HepG2 (cell line): ENCODE data around the gene PTCRA. TPM values are rescaled to one million over a fixed set of nuclear protein-coding genes. Genes with fewer than 3 reads are reported as not detected.
A peak's percentile ranks its signal among the peaks of the same experiment; 100 is the strongest.

Experiments
- AGO1 ChIP-seq: fragments of 200-400 bp; formaldehyde crosslinking; IDR thresholded peaks from 2 replicates; pipeline ENCODE4 v1.6.1; 2017; ENCODE audit warnings: mild to moderate bottlenecking, low read depth, low read length, moderate library complexity; ENCODE audit not compliant: poor library complexity, severe bottlenecking
- CBX5 ChIP-seq: sonication (generic); formaldehyde crosslinking; IDR thresholded peaks from 2 replicates; pipeline ENCODE4 v1.4.0; 2020; ENCODE audit warnings: missing genetic modification reagents, borderline replicate concordance
- CHCHD3 ChIP-seq: sonication (generic); formaldehyde crosslinking; IDR thresholded peaks from 2 replicates; pipeline ENCODE4 v1.8.0; 2022; ENCODE audit warnings: mild to moderate bottlenecking, missing genetic modification reagents, moderate library complexity
- EP300 ChIP-seq, 3 experiments: sonication (generic) in 1 of 3; formaldehyde crosslinking in 1 of 3; IDR thresholded peaks; 2 replicates each; pipeline versions ENCODE4 v1.5.1 to v1.6.1; 2011 to 2020; ENCODE audit warnings: low read depth in 2 of 3, low read length in 2 of 3, borderline replicate concordance in 1 of 3, improper control_type of control experiment in 1 of 3, mild to moderate bottlenecking in 1 of 3, missing genetic modification reagents in 1 of 3, moderate library complexity in 1 of 3
- FIP1L1 ChIP-seq: fragments of 200-400 bp; formaldehyde crosslinking; IDR thresholded peaks from 2 replicates; pipeline ENCODE4 v1.6.1; 2018; ENCODE audit warnings: low read depth, mild to moderate bottlenecking, low read length, moderate library complexity, borderline replicate concordance; ENCODE audit not compliant: insufficient read depth
- KAT7 ChIP-seq: IDR thresholded peaks from 2 replicates; pipeline ENCODE4 v1.6.1; 2018; ENCODE audit warnings: borderline replicate concordance, missing compliant biosample characterization
- NCOA1 ChIP-seq: sonication (generic); formaldehyde crosslinking; IDR thresholded peaks from 2 replicates; pipeline ENCODE4 v1.9.0; 2021; ENCODE audit warnings: missing genetic modification reagents
- REPIN1 ChIP-seq: sonication (generic); formaldehyde crosslinking; IDR thresholded peaks from 2 replicates; pipeline ENCODE4 v1.8.0; 2022; ENCODE audit warnings: missing genetic modification reagents, low read depth, mild to moderate bottlenecking, borderline replicate concordance
- TCF7 ChIP-seq: sonication (generic); IDR thresholded peaks from 2 replicates; pipeline ENCODE4 v1.6.1; 2016; ENCODE audit warnings: antibody characterized with exemption, low read depth
- YY1 ChIP-seq: IDR thresholded peaks from 2 replicates; pipeline ENCODE4 v1.6.1; 2011; ENCODE audit warnings: low read length, low read depth, moderate library complexity, mild to moderate bottlenecking; ENCODE audit not compliant: insufficient read depth, insufficient replicate concordance
- ZIK1 ChIP-seq: sonication (generic); formaldehyde crosslinking; IDR thresholded peaks from 2 replicates; pipeline ENCODE4 v1.5.0; 2020; ENCODE audit warnings: mild to moderate bottlenecking, low read depth, missing genetic modification reagents, borderline replicate concordance
- ZNF180 ChIP-seq: sonication (generic); formaldehyde crosslinking; IDR thresholded peaks from 2 replicates; pipeline ENCODE4 v1.4.0; 2020; ENCODE audit warnings: low read depth, missing genetic modification reagents, borderline replicate concordance
- ZNF343 ChIP-seq: sonication (generic); formaldehyde crosslinking; IDR thresholded peaks from 2 replicates; pipeline ENCODE4 v1.4.0; 2020; ENCODE audit warnings: mild to moderate bottlenecking, missing genetic modification reagents
- ZNF552 ChIP-seq: sonication (generic); formaldehyde crosslinking; IDR thresholded peaks from 2 replicates; pipeline ENCODE4 v1.9.0; 2022; ENCODE audit warnings: missing genetic modification reagents, mild to moderate bottlenecking, borderline replicate concordance
- ZNF614 ChIP-seq: IDR thresholded peaks from 2 replicates; pipeline ENCODE4 v1.6.1; 2018; ENCODE audit warnings: missing biosample characterization, missing genetic modification reagents, inconsistent platforms, borderline replicate concordance
- ZNF737 ChIP-seq: sonication (generic); formaldehyde crosslinking; IDR thresholded peaks from 2 replicates; pipeline ENCODE4 v1.5.0; 2020; ENCODE audit warnings: missing genetic modification reagents, mild to moderate bottlenecking, borderline replicate concordance
- ZNF83 ChIP-seq: sonication (generic); formaldehyde crosslinking; IDR thresholded peaks from 2 replicates; pipeline ENCODE4 v1.4.0; 2020; ENCODE audit warnings: missing genetic modification reagents, mild to moderate bottlenecking, borderline replicate concordance
- polyA plus RNA-seq, 8 experiments: library from polyadenylated mRNA; depleted of rRNA in 3 of 8; stranded (reverse) in 7 of 8; unstranded in 1 of 8; fragments of >200 nt; fragmentation: Illumina TruSeq in 4 of 8; extraction: Trizol in 4 of 8; gene quantifications; 2 replicates each; pipeline versions ENCODE4 v1.2.1 to v1.2.3, GENCODE V29; 2011 to 2016; ENCODE audit warnings: low read depth in 4 of 8, missing spikeins in 1 of 8, mixed read lengths in 1 of 8; ENCODE audit not compliant: insufficient read depth in 1 of 8
- total RNA-seq, 5 experiments: library from RNA; depleted of rRNA; stranded (reverse); fragments of >200 nt; fragmentation: Illumina TruSeq; extraction: Trizol; gene quantifications; 2 replicates each; pipeline ENCODE4 v1.2.3, GENCODE V29; 2016; ENCODE audit warnings: low read depth in 1 of 5
- TF ChIP-seq, protein P1 (sequence below): sonication (generic); formaldehyde crosslinking; conservative IDR thresholded peaks from 2 replicates; pipeline ENCODE4 v1.8.0; 2022; ENCODE audit warnings: low read depth, missing genetic modification reagents
- TF ChIP-seq, protein P2 (sequence below): sonication (generic); formaldehyde crosslinking; IDR thresholded peaks from 2 replicates; pipeline ENCODE4 v1.5.0; 2020; ENCODE audit warnings: missing genetic modification reagents
- TF ChIP-seq, protein P3 (sequence below): sonication (generic); formaldehyde crosslinking; IDR thresholded peaks from 2 replicates; pipeline ENCODE4 v1.4.0; 2020; ENCODE audit warnings: missing genetic modification reagents, borderline replicate concordance
- TF ChIP-seq, protein P4 (sequence below): sonication (generic); formaldehyde crosslinking; IDR thresholded peaks from 2 replicates; pipeline ENCODE4 v1.4.0; 2020; ENCODE audit warnings: missing genetic modification reagents

Gene PTCRA
- total and polyA plus RNA-seq, 2 of the 13 experiments (the other 11 are each of a cell fraction or from before 2014, with no cell fraction given), result not detected

DNA sequence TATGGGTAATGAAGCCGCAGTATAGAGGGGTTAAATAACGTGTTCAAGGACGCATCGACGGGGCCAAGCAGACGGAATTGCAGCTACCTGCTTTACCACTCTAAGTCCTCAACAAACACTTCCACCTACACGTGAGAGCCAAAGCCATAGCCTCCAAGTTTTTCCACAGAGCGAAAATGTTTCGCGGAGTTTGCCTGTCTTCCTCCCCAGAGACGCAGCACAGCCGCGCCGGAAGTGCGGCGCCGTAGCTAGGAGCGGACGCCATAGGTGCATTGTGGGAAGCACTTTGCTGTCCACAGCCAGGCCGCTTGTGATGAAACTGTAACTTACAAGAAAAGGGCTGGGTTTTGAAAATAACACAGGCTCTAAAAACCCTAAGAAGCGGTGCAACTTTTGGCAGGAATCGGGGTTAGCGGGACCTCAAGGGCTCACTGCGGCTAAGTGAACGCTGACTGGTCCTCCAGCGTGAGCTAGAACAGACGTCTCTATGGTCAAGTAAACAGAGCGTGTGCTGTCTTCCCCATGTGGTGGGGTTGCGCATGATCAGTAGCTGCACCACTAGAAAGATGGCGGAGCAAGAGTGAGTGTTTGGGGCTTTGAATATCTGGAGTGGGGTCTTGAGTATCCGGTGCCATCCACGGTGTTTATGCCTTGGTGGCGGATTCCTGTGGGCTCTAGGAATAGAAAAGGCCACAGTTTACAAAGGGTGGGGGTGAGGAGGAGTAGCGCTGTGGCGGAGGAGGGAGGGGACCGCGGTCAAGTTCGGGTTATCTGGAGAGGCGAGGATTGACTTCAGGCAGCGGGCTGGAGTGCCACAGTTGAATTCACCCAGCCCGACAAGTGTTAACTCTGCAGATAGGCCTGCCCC is 36.2 kb upstream of the PTCRA start, which contains the start of gene RPL7L1 (continued):
- TF ChIP-seq, protein P1, sequence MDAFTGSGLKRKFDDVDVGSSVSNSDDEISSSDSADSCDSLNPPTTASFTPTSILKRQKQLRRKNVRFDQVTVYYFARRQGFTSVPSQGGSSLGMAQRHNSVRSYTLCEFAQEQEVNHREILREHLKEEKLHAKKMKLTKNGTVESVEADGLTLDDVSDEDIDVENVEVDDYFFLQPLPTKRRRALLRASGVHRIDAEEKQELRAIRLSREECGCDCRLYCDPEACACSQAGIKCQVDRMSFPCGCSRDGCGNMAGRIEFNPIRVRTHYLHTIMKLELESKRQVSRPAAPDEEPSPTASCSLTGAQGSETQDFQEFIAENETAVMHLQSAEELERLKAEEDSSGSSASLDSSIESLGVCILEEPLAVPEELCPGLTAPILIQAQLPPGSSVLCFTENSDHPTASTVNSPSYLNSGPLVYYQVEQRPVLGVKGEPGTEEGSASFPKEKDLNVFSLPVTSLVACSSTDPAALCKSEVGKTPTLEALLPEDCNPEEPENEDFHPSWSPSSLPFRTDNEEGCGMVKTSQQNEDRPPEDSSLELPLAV, result no peak
- 0 out of 2 replicates have a peak, but pooled peaks have one; percentile 83 for TF ChIP-seq ZNF83 (CRISPR knock-in tag)
- TF ChIP-seq ZIK1 (CRISPR knock-in tag), result peak; percentile 81; the same call in 1 of the 2 replicates
- TF ChIP-seq ZNF343 (CRISPR knock-in tag), result peak; percentile 85; the same call in 1 of the 2 replicates
- peak; percentile 82; the same call in 1 of the 2 replicates for TF ChIP-seq REPIN1 (CRISPR knock-in tag)
- peak; percentile 94 for TF ChIP-seq YY1
- TF ChIP-seq, protein P2, sequence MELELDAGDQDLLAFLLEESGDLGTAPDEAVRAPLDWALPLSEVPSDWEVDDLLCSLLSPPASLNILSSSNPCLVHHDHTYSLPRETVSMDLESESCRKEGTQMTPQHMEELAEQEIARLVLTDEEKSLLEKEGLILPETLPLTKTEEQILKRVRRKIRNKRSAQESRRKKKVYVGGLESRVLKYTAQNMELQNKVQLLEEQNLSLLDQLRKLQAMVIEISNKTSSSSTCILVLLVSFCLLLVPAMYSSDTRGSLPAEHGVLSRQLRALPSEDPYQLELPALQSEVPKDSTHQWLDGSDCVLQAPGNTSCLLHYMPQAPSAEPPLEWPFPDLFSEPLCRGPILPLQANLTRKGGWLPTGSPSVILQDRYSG (CRISPR knock-in tag), result peak; percentile 48
- peak; percentile 84; the same call in 1 of the 2 replicates for TF ChIP-seq ZNF552 (CRISPR knock-in tag)
- TF ChIP-seq EP300 (IDR thresholded peaks at IDR 0.05; ENCODE audit: low read depth in 2 of 2, low read length in 2 of 2), result peak; percentile 17 to 20; a peak in 2 of 4 replicates
- peak; percentile 18 for TF ChIP-seq EP300 (CRISPR knock-in tag; IDR thresholded peaks at IDR 0.05; ENCODE audit: borderline replicate concordance)
- TF ChIP-seq CHCHD3 (CRISPR knock-in tag), result no peak
- TF ChIP-seq TCF7, result no peak
- peak; percentile 47 for TF ChIP-seq AGO1
- TF ChIP-seq, protein P3, sequence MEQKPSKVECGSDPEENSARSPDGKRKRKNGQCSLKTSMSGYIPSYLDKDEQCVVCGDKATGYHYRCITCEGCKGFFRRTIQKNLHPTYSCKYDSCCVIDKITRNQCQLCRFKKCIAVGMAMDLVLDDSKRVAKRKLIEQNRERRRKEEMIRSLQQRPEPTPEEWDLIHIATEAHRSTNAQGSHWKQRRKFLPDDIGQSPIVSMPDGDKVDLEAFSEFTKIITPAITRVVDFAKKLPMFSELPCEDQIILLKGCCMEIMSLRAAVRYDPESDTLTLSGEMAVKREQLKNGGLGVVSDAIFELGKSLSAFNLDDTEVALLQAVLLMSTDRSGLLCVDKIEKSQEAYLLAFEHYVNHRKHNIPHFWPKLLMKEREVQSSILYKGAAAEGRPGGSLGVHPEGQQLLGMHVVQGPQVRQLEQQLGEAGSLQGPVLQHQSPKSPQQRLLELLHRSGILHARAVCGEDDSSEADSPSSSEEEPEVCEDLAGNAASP (CRISPR knock-in tag), result peak; percentile 40; the same call in 1 of the 2 replicates
- peak; percentile 73; the same call in 1 of the 2 replicates for TF ChIP-seq ZNF614 (CRISPR knock-in tag)
- TF ChIP-seq CBX5 (CRISPR knock-in tag), result peak; percentile 15; the same call in 1 of the 2 replicates
- no peak for TF ChIP-seq FIP1L1
- peak; percentile 44; the same call in 1 of the 2 replicates for TF ChIP-seq KAT7
- TF ChIP-seq, protein P4, sequence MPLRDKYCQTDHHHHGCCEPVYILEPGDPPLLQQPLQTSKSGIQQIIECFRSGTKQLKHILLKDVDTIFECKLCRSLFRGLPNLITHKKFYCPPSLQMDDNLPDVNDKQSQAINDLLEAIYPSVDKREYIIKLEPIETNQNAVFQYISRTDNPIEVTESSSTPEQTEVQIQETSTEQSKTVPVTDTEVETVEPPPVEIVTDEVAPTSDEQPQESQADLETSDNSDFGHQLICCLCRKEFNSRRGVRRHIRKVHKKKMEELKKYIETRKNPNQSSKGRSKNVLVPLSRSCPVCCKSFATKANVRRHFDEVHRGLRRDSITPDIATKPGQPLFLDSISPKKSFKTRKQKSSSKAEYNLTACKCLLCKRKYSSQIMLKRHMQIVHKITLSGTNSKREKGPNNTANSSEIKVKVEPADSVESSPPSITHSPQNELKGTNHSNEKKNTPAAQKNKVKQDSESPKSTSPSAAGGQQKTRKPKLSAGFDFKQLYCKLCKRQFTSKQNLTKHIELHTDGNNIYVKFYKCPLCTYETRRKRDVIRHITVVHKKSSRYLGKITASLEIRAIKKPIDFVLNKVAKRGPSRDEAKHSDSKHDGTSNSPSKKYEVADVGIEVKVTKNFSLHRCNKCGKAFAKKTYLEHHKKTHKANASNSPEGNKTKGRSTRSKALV (CRISPR knock-in tag), result peak; percentile 71
- TF ChIP-seq NCOA1, result no peak
- TF ChIP-seq ZNF737 (CRISPR knock-in tag), result no peak; the same call in 1 of the 2 replicates
- 0 out of 2 replicates have a peak, but pooled peaks have one; percentile 48 for TF ChIP-seq ZNF180 (CRISPR knock-in tag)
